Astrocyte (in vitro differentiated cells and primary cell): ENCODE measurements around the gene SEL1L. TPM values are rescaled to one million over a fixed set of nuclear protein-coding genes. Genes with fewer than 3 reads are reported as not detected.

Source experiments
- DNase-seq: peaks from one replicate; pipeline ENCODE4 v3.0.0-alpha.2; 2010; ENCODE audit warnings: low read depth
- FAIRE-seq: peaks from 2 replicates; lab custom pipeline; 2011; peaks lifted over from hg19 to GRCh38; lab: Jason Lieb, UNC
- H2AFZ ChIP-seq: 2 replicates; pipeline ENCODE4 v1.6.0; 2012; ENCODE audit warnings: low read depth, low read length, inconsistent platforms
- H3K27ac ChIP-seq: 2 replicates; pipeline ENCODE4 v1.5.1; 2011; ENCODE audit warnings: low read depth, low read length, inconsistent platforms
- H3K27me3 ChIP-seq: 2 replicates; pipeline ENCODE4 v1.6.0; 2011; ENCODE audit warnings: low read length, inconsistent platforms; ENCODE audit not compliant: insufficient read depth
- H3K36me3 ChIP-seq: 2 replicates; pipeline ENCODE4 v1.5.1; 2011; ENCODE audit warnings: low read length, inconsistent platforms; ENCODE audit not compliant: insufficient read depth
- H3K4me1 ChIP-seq: 2 replicates; pipeline ENCODE4 v1.5.1; 2011; ENCODE audit warnings: low read length, inconsistent platforms; ENCODE audit not compliant: insufficient read depth
- H3K4me2 ChIP-seq: 2 replicates; pipeline ENCODE4 v1.6.0; 2012; ENCODE audit warnings: low read length, inconsistent platforms
- H3K4me3 ChIP-seq: 2 replicates; pipeline ENCODE4 v1.5.1; 2011; ENCODE audit warnings: low read depth, mild to moderate bottlenecking, low read length, inconsistent platforms; ENCODE audit not compliant: insufficient read depth
- H3K79me2 ChIP-seq: 2 replicates; pipeline ENCODE4 v1.6.0; 2012; ENCODE audit warnings: mild to moderate bottlenecking, low read length, inconsistent platforms; ENCODE audit not compliant: insufficient read depth
- H3K9ac ChIP-seq: 2 replicates; pipeline ENCODE4 v1.6.0; 2012; ENCODE audit warnings: mild to moderate bottlenecking, low read length, inconsistent platforms
- H3K9me3 ChIP-seq: 2 replicates; pipeline ENCODE4 v1.5.1; 2012; ENCODE audit warnings: low read depth, mild to moderate bottlenecking, low read length, inconsistent platforms; ENCODE audit not compliant: insufficient read depth
- H4K20me1 ChIP-seq: 2 replicates; pipeline ENCODE4 v1.6.0; 2012; ENCODE audit warnings: low read length, inconsistent platforms; ENCODE audit not compliant: insufficient read depth
- H3K27ac Mint-ChIP-seq: one replicate; pipeline ENCODE4 v1.8.0; 2021; ENCODE audit warnings: mild to moderate bottlenecking, mixed read lengths; ENCODE audit not compliant: unreplicated experiment
- H3K27me3 Mint-ChIP-seq: one replicate; pipeline ENCODE4 v1.8.0; 2021; ENCODE audit warnings: low read depth, mixed read lengths; ENCODE audit not compliant: unreplicated experiment
- H3K36me3 Mint-ChIP-seq: one replicate; pipeline ENCODE4 v1.8.0; 2021; ENCODE audit warnings: low read depth, mixed read lengths; ENCODE audit not compliant: unreplicated experiment
- H3K4me1 Mint-ChIP-seq: one replicate; pipeline ENCODE4 v1.8.0; 2021; ENCODE audit warnings: low read depth, mixed read lengths; ENCODE audit not compliant: unreplicated experiment
- H3K4me3 Mint-ChIP-seq: one replicate; pipeline ENCODE4 v1.8.0; 2021; ENCODE audit warnings: mild to moderate bottlenecking, moderate library complexity, mixed read lengths; ENCODE audit not compliant: unreplicated experiment
- H3K9me3 Mint-ChIP-seq: one replicate; pipeline ENCODE4 v1.8.0; 2021; ENCODE audit warnings: mild to moderate bottlenecking, mixed read lengths; ENCODE audit not compliant: unreplicated experiment
- CTCF ChIP-seq: IDR thresholded peaks from 2 replicates; pipeline ENCODE4 v1.5.1; 2011; ENCODE audit warnings: low read depth, mild to moderate bottlenecking, inconsistent platforms, low read length, moderate library complexity; ENCODE audit not compliant: insufficient read depth
- EZH2 ChIP-seq: IDR thresholded peaks from 2 replicates; pipeline ENCODE4 v1.6.1; 2012; ENCODE audit warnings: mild to moderate bottlenecking, low read length, inconsistent platforms; ENCODE audit not compliant: insufficient read depth
- total RNA-seq: library from RNA; stranded (reverse); gene quantifications from 2 replicates; pipeline ENCODE4 v1.2.1, GENCODE V29; 2021

SEL1L gene
- total RNA-seq, 1 donor from 2014 or later, result 108 TPM

- Mint-ChIP-seq H3K4me3 (no peak overlapping the region), H3K27me3 (no peaks in the 10 kb centered on the region), H3K4me1 (no peaks in the 10 kb centered on the region), H3K27ac (no peak overlapping the region), H3K9me3 (no peaks in the 10 kb centered on the region), H3K36me3 (peaks cover 7% of the 10 kb centered on the region)
- Histone ChIP-seq H3K36me3 (peaks cover 32% of the 10 kb centered on the region), H3K27ac (no peak overlapping the region), H3K9me3 (no peaks in the 10 kb centered on the region), H3K4me1 (no peaks in the 10 kb centered on the region), H4K20me1 (no peaks in the 10 kb centered on the region), H2AFZ (no peak overlapping the region), H3K4me2 (no peak overlapping the region), H3K9ac (no peak overlapping the region), H3K27me3 (no peaks in the 10 kb centered on the region), H3K79me2 (no peaks in the 10 kb centered on the region), H3K4me3 (no peak overlapping the region)
- no peak for TF ChIP-seq EZH2
- no peak for TF ChIP-seq CTCF
- FAIRE-seq (no peak), DNase-seq (no peak)
Observed at GRCh38 chr14:81480741-81481140, 52.9 kb downstream of the SEL1L start.

- H4K20me1 ChIP-seq, result no peaks in the 10 kb centered on the region
- H3K27me3 Mint-ChIP-seq, result no peaks in the 10 kb centered on the region
- H3K79me2 ChIP-seq, result no peaks in the 10 kb centered on the region
- DNase-seq (no peak), FAIRE-seq (no peak)
- no peaks in the 10 kb centered on the region for H3K27me3 ChIP-seq
- H2AFZ ChIP-seq, result no peak overlapping the region
- no peak overlapping the region for H3K4me2 ChIP-seq
- no peaks in the 10 kb centered on the region for H3K4me1 ChIP-seq
- H3K27ac ChIP-seq, result no peak overlapping the region
- H3K36me3 ChIP-seq, result peaks cover 28% of the 10 kb centered on the region
- peaks cover 3% of the 10 kb centered on the region for H3K4me1 Mint-ChIP-seq
- no peak overlapping the region for H3K9ac ChIP-seq
- H3K36me3 Mint-ChIP-seq, result peaks cover 7% of the 10 kb centered on the region
- TF ChIP-seq CTCF (no peak), EZH2 (no peak)
- H3K4me3 Mint-ChIP-seq, result no peak overlapping the region
- no peaks in the 10 kb centered on the region for H3K9me3 ChIP-seq
- no peak overlapping the region for H3K4me3 ChIP-seq
- H3K27ac Mint-ChIP-seq, result no peak overlapping the region
- no peaks in the 10 kb centered on the region for H3K9me3 Mint-ChIP-seq
Observed at GRCh38 chr14:81478446-81478845, 55.2 kb downstream of the SEL1L start.

GRCh38 chr14:81476816-81477215 lies 56.8 kb downstream of the SEL1L start:
- Mint-ChIP-seq H3K36me3 (peaks cover 7% of the 10 kb centered on the region), H3K4me1 (peaks cover 3% of the 10 kb centered on the region), H3K27ac (no peak overlapping the region), H3K9me3 (no peaks in the 10 kb centered on the region), H3K27me3 (no peaks in the 10 kb centered on the region), H3K4me3 (no peak overlapping the region)
- Histone ChIP-seq H4K20me1 (no peaks in the 10 kb centered on the region), H3K4me1 (no peaks in the 10 kb centered on the region), H3K27ac (no peak overlapping the region), H3K79me2 (no peaks in the 10 kb centered on the region), H3K36me3 (peaks cover 20% of the 10 kb centered on the region), H3K4me3 (no peak overlapping the region), H2AFZ (no peak overlapping the region), H3K27me3 (no peaks in the 10 kb centered on the region), H3K9ac (no peak overlapping the region), H3K9me3 (no peaks in the 10 kb centered on the region), H3K4me2 (no peak overlapping the region)
- no peak for TF ChIP-seq CTCF
- no peak for TF ChIP-seq EZH2
- FAIRE-seq (no peak), DNase-seq (no peak)
